Fibroblast of skin of right biceps (primary cell): ENCODE measurements around the gene MACROH2A1.
A peak's percentile ranks its signal among the peaks of the same experiment; 100 is the strongest.
"Not testable (repeated sequence)": the region's sequence is repeated elsewhere in the genome, so short reads cannot be mapped to it uniquely, and the experiment has no call there.

Source experiments
- DNase-seq: peaks from one replicate; pipeline ENCODE4 v3.0.0-alpha.2; 2013

Gene MACROH2A1

DNA sequence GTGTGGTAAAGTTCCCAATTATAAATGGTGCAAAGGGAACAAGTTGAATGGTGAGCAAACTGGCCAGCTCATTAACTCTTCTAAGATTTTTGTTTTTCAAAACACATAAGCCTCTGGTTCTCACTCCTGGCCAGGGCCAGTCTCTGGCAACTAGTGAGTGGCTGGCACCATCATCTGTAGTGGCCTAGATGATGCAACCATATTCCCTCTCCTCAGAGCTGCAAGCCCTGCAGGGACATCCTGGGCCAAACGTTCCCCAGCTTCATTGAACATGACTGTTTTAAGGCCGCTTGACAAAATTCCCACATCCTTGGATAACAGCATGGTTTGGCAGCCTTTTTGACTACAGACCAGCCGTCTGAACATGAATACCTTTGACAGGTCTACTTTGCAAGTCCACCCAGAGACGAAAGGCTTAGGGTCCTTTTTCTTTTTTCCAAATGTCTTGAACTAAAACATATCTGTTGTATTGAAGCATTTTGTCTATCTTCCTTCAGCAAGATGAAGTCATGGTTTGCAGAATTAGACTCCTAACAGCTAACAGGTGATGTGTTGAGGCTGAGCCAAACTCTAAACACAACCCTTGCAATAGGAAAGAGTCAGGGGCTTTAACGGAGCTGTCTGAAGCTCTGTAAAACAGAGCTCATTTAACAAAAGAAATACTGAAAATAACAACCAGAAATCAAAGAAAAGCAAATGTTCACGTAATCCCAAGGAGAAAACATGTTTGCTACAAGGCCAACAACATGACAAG is 23.8 kb downstream of the MACROH2A1 start:
- DNase-seq, result no peak

DNA sequence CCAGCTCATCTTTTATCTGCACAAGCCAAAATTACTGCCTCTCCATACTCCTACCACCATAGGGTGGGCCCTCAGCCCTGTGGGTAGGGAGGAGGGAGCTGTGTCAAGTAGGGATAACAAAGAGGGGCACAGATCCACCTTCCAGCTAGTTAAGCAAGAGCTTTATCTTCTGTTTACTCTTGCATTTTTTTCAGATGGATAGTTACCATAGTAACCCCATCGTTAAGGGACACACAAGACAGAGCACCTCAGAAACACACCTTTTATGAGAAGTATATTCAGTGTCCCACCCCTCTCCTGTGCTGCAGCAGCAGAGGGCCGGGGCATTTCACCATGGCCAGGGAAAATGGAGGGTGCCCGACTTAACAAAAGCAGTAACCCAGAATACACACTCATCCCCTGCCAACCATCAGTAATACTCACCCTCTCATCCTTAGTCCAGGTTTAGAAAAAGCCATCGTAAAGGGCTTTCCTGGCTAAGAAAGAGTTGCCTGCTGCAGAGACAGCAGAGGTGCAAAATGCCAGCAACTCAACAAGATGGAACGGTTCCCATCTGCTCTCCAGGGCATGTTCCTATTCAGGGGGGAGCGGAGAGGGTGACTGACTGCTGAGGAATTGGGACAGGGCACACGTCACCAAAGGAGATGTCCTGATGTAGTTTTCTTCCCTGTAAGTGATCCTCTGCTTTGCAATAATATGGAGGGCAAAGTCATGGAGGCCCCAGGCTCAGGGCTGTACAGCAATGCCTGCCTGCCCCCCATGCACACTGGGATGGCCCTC is 25.1 kb downstream of the MACROH2A1 start:
- DNase-seq, result peak; percentile 33

DNA sequence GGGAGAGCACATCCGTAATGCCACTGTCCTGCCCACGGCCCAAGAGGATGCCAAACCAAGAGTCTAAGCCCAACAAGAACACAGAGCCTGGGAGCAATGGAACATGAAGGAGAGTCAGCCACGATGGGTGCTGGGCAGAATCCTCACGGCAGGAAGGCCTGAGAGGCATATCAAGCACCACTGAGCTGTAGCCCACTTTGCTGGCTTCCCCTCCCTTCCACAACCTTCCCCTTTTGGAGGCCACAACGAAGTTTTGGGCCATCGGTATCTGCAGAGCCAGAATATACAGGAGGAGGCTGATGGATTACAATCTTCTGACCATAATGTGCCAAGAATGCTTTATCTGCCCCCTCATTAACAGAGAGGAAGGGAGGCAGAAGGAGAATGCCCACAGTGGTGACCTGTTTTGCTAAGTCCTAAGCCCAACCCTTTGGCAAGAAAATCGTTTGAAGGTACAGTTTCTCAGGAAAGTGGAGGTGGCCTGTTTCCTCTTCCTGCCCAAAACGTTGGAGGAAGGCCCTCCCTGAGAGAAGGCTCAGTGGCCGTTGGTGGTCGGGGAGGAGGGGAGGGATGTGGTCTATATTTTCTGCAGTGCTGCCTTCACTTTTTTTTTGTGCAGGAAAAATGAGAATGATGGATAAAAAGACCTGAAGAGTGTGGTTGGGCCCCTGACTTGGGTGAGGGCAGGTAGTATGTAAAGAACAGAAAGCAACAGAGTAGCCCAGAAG is 26.2 kb downstream of the MACROH2A1 start:
- DNase-seq, result no peak

DNA sequence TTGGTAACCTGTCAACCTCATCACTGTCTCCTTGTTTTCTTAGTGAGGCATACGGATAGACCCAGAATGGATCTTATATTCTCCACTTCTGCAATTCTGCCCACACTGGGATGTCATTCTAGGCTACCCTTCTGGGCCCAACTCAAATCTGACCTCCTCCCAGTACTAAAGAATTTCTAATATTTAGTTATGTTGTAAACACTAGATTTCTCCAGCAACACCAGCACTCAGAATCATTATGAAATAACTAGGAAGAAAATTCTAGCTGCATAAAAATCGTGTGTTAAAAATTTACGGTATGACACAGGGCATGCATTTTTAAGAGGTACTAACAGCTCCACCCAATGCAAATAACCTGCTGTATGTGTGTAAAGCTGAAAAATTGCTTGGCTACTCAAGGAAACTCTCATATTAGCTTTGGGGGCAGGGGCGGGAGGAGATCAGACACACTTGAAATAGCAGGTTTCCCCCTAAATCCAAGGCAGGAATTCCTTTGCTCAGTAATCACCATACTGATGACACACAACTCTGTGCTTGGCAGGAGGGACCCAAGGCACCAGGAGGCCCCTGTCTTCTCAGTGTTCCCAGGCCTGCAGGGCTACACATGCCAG is 27.3 kb downstream of the MACROH2A1 start:
- DNase-seq, result peak; percentile 84

DNA sequence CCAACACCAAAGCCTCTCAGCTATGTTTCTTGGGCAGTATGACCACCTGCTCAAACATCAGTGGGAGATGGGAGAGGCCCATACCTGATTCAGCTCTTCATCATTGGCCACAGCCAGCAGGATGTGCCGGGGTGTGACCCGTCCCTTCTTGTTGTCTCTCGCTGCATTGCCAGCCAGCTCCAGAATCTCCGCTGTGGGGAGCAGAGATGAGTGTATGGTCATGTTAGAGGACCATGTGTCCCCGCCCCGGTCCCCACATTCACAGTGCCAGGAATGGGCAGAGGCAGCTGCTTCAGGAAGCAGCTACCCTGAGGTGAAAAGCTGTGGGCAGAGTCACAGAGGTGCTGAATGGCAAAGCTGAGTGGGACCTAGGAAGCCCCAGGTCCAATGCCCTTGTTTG is 29.1 kb downstream of the MACROH2A1 start:
- no peak for DNase-seq

DNA sequence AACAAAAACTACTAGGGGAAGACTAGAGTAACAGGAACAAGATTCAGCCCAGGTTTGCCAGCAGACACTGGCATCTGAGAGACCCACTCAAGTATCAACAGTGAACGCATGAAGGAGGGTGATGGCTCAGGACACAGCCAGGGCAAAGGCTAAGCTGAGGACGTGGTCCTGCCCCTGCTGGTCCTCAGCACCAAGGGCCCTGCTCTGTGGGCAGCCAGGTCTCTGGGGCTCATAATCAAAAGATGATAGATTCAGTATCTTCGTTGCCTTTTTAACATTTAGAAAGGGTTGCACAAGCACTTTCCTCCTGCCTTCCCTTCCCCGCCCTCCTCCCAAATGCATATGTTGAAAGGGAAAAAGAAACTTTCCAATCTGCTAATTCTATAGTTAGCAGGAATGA is 31.5 kb downstream of the MACROH2A1 start:
- DNase-seq, result no peak

DNA sequence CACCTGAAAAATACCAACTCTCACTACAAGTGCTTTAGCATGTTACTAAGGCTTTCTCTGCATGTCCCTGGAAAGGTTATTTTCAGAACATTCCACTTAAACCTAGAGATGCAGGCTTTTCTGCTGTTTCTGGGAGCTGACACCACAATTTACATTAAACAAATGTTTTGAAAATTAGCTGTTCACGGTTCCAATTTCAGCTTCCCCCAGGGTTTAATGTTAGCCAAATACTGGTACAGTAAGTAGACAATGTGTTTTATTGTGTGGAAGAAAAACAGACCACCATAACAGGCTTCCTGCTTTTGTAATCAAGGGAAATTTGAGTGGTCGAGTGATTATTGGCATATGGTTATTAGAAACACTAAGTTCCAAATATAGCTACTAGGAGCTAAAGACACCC is 32.0 kb downstream of the MACROH2A1 start:
- DNase-seq, result peak; percentile 28

DNA sequence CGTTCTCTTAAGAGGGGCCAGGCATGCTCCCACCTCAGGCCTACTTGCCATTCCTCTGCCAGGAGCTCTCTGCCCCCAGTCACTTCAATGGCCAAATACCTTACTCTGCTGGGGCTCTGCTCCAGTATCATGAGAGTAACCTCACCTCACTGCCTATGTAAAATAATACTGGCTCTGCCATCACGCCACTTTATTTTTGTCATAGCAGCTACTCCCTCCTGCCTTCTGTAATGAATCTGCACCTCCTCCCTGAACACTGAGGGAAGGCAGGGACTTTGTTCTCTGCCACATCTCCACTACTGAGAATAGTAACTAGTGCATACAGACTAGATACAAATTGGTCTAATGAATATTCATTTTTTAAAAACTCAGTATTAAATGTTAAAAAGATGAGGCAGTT is 33.8 kb downstream of the MACROH2A1 start:
- no peak for DNase-seq

DNA sequence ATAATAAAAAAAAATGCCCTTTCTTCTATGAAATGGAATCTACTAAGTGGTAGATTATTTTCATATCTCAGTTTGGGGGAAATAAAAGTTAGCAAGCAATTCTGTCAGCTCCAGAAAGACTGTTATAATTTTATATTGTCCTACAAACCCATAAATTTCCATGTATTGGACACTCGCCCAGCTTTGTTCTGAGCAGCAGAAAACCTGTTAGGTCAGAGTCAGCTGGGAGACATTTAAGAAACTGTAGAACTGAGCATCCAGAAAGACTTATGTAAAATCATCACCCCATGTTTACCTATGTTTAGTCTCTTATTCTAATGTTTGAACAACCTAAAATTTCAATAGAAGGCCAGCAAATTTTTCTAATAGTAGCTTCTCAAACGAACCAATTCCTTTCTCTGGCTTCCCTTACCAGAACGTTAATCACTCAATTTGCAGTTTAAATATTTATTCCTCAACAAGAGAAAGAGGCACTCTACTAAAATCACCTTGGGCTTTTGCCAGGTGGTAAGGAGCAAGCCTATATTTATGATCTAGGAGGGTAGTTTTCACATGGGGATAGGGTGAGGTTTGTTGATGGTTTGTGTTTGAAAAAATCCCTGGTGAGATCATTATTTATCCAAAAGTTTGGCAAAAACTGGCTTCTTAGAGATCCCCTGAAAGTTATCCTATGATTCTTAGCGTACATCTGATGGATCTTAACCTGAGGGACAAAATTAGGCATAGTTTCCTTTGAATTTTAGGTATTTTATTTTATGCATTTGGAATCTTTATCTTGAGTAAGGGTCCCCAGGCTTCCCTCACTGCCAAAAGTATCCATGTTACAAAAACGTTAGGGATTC is 34.4 kb downstream of the MACROH2A1 start:
- no peak for DNase-seq

DNA sequence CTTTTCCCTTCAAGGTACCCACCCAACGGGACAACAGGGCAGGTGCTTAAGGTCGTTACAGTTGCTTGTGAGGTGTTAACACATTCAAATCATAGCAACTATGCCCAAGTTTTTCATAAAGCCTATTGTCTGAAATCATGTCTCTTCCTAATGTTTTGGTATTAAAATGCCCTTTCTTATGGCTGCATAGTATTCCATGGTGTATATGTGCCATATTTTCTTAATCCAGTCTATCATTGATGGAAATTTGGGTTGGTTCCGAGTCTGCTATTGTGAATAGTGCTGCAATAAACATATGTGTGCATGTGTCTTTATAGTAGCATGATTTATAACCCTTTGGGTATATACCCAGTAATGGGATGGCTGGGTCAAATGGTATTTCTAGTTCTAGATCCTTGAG is 35.7 kb downstream of the MACROH2A1 start:
- DNase-seq, result not testable (repeated sequence)

DNA sequence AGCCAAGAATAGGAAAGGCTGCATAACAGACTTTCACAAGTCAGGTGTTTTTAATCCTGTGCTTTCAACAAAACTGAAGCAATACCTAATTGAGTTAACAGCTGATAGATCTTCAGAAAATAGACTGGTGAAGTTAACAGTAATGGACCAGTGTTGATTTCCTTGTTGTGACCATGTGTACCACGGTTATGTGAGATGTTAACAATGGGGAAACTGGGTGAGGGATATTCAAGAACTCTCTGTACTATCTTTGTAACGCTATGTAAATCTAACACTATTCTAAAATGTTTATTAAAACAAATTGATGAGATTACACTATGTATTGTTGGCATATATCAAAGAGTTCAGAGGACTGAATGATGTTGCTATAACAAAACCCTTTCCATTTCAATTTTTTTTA is 36.9 kb downstream of the MACROH2A1 start:
- DNase-seq, result no peak

DNA sequence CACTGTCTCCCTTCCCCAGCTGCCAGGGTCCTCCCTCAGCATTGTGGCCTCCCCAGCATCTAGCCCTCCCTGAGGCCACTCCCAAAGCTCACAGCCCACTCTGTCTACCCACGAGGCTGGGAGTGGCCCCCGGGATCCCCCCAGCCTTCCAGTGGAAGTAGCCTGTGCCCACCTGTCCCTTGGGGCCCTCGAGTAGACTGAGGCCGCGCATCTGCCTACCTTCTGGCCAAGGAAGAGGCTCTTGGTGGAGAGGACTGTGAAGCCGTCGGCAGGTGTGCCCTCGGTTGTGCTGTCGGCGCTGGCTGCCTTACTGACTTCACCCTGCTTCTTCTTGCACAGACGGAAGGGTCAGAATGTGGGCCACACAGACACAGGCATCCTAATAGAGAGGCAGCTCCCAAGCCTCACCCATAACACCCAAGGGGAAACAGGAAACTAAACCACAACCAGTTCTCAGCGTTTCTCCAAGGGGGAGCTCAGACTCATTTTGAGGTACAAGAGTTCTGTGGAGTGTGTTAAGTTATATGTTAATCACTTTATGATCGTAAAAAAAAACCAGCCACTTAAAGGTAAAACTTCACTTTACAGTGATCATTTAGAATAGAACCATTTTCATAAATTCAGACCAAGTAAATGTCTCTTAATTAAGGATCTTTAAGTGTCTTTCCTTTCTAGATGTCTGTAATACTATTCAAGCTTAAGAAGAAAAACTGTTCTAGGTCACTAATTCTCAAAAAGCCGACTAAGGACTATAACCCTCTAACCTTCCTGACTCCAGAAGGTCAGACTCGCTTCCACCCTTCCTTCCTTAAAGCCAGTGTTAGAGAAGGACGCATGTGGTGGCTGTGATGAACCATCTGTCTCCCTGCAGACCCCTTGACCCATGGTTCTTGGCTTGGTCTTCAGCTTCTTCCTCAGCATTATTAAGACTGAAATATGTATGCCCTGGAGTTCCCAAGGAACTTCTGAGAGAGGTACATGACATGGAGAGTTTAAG is 38.5 kb downstream of the MACROH2A1 start:
- DNase-seq, result no peak

DNA sequence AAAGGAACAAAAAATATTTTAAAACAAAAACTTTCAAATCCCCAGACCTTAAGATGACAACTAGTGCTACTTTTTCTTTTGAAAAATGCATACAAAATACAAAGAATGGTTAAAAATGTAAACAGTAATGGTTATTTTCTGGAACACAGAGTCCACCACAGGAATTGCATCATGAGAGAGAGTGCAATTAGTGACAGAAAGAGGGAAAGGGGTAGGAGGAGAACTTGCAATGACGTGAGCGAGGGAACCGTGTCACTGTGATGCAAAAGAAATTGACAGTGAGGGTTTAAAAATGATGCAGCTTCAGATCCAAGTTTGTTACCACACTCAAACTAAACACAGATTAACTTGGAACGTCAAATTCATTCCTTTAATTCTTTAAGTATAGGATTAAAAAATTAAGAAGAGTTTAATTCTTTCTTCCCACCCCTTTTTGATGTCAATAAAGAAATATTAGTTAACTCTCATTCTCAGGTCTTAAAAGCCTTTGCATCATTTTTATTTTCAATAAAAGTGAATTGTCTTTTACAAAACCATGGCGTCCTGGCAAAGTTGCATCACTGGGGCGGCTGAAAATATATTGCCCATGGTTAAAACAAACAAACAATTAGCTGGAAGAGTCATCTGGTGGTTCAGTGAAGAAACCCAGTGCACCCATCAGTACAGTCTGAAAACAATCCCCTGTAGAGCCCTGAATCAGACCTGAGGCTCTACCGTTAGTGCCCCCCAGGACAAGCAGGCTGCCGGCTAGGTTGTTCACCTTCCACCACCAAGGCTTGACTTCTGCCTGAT is 39.5 kb downstream of the MACROH2A1 start:
- DNase-seq, result no peak

DNA sequence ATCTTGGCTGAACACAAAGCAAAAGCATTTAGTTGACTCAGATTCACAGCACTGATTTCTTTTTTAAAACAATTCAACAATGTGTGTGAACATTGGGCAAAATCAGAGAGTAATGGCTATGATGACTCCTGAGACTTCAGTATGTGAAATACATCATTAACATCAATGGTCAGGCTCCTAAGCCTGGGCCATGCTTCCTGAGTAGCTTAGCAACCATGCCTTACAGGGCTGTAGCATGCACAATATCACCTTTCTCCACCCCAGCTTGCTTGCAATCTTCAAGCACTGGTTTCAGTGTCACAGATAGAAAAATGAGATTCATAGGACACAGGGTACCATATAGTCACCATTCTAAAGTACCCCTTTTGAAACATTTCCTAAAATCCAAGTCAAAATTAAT is 41.3 kb downstream of the MACROH2A1 start:
- no peak for DNase-seq

DNA sequence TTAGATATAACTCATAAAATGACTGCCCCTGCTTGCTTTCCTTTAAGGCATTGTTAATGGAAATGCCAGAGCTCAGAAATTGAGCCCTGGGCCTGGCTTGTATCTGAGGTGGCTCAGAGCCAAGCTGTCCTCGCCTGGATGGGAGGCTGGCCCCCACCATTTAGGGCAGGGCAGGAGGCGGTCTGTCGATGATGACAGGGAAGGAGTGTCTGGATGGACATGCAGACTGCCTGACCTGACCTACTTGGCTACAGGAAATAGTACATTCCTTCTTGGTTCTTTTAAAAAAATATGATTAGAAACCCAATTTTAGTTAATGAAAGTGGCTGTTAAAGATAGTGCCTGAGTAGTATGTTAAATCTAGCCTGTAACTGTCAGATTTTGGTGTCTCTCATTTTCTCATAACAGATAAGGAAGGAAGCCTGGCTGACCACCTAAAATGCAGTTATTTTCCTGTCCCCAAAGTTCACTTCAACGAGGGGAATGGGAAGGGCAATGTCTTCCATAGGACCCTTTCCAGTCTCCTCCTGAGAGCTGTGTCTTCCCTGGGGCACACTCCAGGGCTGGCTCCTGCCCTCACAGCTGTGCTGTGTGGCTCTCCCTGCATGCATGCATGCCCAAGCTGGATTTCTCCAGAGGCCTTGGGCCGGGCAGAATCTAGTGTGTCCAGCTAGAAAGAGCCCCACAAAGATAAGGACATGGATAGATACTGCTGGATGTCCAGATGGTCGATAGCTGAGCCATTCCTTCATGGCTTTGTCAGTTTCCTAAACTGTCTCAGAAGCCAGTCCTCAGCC is 42.3 kb downstream of the MACROH2A1 start:
- DNase-seq, result peak; percentile 54

DNA sequence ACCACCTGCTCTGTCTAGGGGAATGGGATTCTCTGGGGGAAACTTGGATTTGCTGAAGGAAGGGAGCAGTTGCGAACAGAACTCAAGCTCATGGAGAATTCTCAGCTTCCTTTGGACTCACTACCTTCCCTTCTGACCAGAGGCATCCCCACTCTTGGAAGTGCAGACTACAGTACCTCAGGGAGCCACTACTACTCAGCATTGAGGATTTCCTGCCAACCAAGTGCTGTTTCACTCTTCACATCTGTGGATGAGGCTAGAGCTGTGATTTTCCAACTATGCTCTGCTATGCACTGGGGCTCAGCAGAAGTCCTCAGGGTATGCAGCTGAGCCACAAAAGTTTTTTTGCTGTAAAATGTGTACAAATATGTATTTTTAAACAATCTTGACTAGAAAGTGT is 43.9 kb downstream of the MACROH2A1 start:
- DNase-seq, result peak; percentile 21

DNA sequence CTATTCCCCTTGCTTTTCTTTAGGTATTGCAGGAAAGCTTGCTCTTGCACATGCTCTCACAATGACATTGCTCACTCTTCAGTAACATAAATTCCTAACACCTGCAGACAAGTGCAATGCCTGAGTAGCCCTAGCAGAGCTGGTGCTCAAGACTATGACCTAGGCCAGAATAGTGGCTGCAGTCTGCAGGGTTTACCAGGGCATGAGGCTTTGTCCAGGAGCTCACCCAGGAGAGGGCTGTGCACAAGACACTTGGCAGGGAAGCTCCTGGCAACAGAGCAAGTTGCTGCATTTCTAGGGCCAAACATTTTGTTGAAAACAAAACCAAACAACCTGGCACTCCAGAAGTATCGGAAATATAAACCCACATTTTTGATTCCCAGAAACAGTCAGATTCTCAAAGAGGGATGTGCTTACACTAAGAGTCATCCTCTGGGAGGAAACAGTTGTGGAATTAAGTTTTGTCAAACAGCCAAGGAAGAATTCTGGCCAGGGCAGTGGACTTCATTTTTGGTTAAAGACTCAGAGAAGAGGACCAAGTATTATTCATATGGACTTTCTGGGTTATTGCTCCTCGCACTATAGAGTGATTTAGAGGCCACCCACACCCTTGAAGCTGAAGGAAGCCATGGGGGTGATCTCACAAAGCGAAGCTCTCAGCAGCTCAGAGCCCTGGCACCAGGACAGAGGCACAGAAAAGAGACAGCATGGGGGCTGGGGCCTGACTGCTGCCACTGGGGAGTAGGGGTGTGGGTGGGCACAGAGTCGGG is 44.9 kb downstream of the MACROH2A1 start:
- peak; percentile 92 for DNase-seq

DNA sequence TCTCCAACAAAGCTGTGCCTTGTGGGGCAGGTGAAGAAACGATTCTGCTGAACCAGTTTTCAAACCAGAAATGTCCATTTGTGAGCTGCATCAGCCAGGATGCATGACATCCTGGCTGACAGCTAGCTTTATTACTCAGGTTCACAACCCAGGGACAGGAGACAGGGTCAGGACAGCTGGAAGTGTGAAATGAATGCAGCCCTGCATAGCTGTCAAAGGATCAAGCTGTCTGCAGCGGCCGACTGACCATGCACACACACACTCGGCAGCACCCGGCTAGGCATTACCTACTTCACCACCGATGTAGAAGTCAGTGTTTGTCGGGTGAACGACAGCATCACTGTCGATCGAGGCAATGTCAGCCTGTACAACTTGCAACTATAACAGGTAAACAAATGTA is 48.5 kb downstream of the MACROH2A1 start:
- DNase-seq, result no peak

DNA sequence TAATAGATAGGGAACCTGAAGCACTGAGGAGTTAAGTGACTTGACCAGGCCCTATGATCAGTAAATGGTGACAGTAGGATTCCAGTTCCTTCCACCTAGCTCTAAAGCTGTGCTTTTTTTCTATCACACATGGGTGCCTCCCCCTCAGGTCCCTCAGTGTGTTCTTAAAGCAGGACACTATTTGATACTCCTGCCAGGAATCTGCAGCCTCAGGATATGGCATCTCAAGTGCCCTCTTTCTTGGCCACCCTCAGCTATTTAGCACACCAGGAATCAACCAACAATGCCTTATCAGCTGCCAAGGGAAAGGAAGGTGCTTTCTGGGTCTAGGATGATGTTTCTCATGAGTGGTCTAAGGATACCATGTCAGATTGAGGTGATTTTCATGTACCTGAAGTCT is 49.1 kb downstream of the MACROH2A1 start:
- no peak for DNase-seq
